Right lobe of liver (tissue), 6 donors: ENCODE data around the gene METTL16. TPM values are rescaled to one million over a fixed set of nuclear protein-coding genes. Genes with fewer than 3 reads are reported as not detected.

Source experiments
- ATAC-seq, 4 donors: fragments of 200-7000 bp; cut with Tn5 transposase; one replicate each; pipeline ENCODE4 v1.9.1; 2020; ENCODE audit warnings: mild to moderate bottlenecking in 4 of 4, moderate library complexity in 4 of 4
- DNase-seq, 3 donors: peaks; one replicate each; pipeline ENCODE4 v3.0.0-alpha.2; 2020
- H3K27ac ChIP-seq, 3 donors: fragments of 200-600 bp; one replicate each; pipeline ENCODE4 v1.8.0; 2022
- H3K27me3 ChIP-seq, 2 donors: fragments of 200-600 bp; one replicate each; pipeline ENCODE4 v1.8.0; 2022
- H3K36me3 ChIP-seq, 4 donors: fragments of 200-600 bp; sonication (generic) in 1 of 4; one replicate each; pipeline versions ENCODE4 v1.5.1 to v1.8.0; 2017 to 2022; ENCODE audit warnings: control low read depth in 1 of 4
- H3K4me1 ChIP-seq, 4 donors: fragments of 200-600 bp; sonication (generic) in 1 of 4; one replicate each; pipeline versions ENCODE4 v1.5.1 to v1.8.0; 2017 to 2022; ENCODE audit warnings: control low read depth in 1 of 4
- H3K4me3 ChIP-seq, 3 donors: fragments of 200-600 bp; one replicate each; pipeline ENCODE4 v1.8.0; 2022
- H3K9me3 ChIP-seq, 4 donors: fragments of 200-600 bp; sonication (generic) in 1 of 4; one replicate each; pipeline versions ENCODE4 v1.5.1 to v1.8.0; 2017 to 2022; ENCODE audit warnings: control low read depth in 1 of 4
- CTCF ChIP-seq, 4 donors: fragments of 200-600 bp in 3 of 4; fragments of 450-650 bp in 1 of 4; IDR thresholded peaks; one replicate each; pipeline versions ENCODE4 v1.5.1 to v1.8.0; 2016 to 2022; ENCODE audit warnings: antibody characterized with exemption in 4 of 4, mild to moderate bottlenecking in 2 of 4
- POLR2A ChIP-seq: fragments of 450-650 bp; IDR thresholded peaks from one replicate; pipeline ENCODE4 v1.6.1; 2017; ENCODE audit warnings: antibody characterized with exemption, mild to moderate bottlenecking
- WGBS: methylation state at CpG from one replicate; pipeline ENCODE4 v1.1.6; 2018; ENCODE audit warnings: low coverage, low lambda C conversion rate; ENCODE audit not compliant: insufficient coverage; ENCODE audit errors: missing lambda C conversion rate; 5-methylcytosine and 5-hydroxymethylcytosine counted together
- intact Hi-C, 2 donors: fragments of 100-400 bp; cut with DNase I; formaldehyde crosslinking; loops; one replicate each; pipeline versions ENCODE4 v1.11.2 to v1.14.1; 2022
- total RNA-seq, 6 experiments: library from RNA; depleted of rRNA in 2 of 6; stranded (reverse); fragments of >200 nt in 2 of 6; fragmentation: NEBNext Ultra II Directional in 3 of 6; extraction: Animal tissue kit (Norgen Biotek cat#: 25700) in 3 of 6; gene quantifications; one replicate each; pipeline versions ENCODE4 v1.1.0 to v1.2.4, GENCODE V29; 2016 to 2023
- donor health status: DM: no; HTN: yes; CAD: no.
- donor health status: DM: no; HTN: no; CAD: no.
- donor health status: DM: no; HTN: no; CAD: no.
- donor health status: DM: no; HTN: yes; CAD: no.
- donor health status: DM: no; HTN: yes; CAD: no.

Gene METTL16
- total RNA-seq, 6 experiments from 2014 or later = 8.4 to 12.1 (median 9.3) TPM

GRCh38 chr17:2481760-2482159 lies 29.9 kb downstream of the METTL16 start:
- WGBS = 41% methylated on average over 2 of the region's 2 CpGs
- no peak overlapping the region for H3K4me3 ChIP-seq
- peaks cover 0 to 12% (median 0%) of the 10 kb centered on the region in 4 donors for H3K36me3 ChIP-seq
- H3K27ac ChIP-seq = no peak overlapping the region
- no peaks in the 10 kb centered on the region for H3K9me3 ChIP-seq
- no peak for ATAC-seq
- no peaks in the 10 kb centered on the region for H3K27me3 ChIP-seq
- TF ChIP-seq POLR2A = no peak
- no peak for TF ChIP-seq CTCF (IDR thresholded peaks at IDR 0.05)
- DNase-seq = no peak
- peaks cover 0 to 30% (median 8%) of the 10 kb centered on the region in 4 donors for H3K4me1 ChIP-seq
- intact Hi-C loops = no loop called here

GRCh38 chr17:2478458-2478857 lies 33.2 kb downstream of the METTL16 start:
- no peak overlapping the region for H3K4me3 ChIP-seq
- no peak overlapping the region for H3K27ac ChIP-seq
- H3K36me3 ChIP-seq = peaks cover 0 to 28% (median 2%) of the 10 kb centered on the region in 4 donors
- H3K4me1 ChIP-seq = no peaks in the 10 kb centered on the region
- 62% methylated on average over 3 of the region's 3 CpGs for WGBS
- DNase-seq (no peak), ATAC-seq (no peak)
- intact Hi-C loops = no loop called here
- TF ChIP-seq CTCF (IDR thresholded peaks at IDR 0.05) = no peak
- no peak for TF ChIP-seq POLR2A
- H3K9me3 ChIP-seq = no peaks in the 10 kb centered on the region
- no peaks in the 10 kb centered on the region for H3K27me3 ChIP-seq

DNA sequence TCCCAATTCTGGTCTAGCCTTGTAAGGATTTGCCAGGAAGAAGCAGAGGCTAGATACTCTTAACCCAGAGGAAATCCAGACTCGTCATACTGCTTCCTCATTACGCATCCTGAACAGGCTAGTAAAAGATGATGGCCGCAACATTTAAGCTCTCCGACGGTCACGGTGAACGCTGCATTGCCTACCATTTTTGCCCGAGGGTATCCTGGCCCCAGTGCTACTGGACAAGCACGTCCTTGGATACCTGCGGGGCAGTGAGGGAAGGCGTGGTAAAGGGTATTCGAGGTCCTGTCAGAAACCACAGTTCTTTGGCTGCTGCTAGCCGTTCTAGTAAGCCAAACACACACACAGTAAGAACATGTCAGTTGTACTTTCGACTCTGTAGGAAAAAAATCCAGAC lies 36.6 kb downstream of the METTL16 start:
- H3K27ac ChIP-seq = no peak overlapping the region
- ATAC-seq = no peak
- no peaks in the 10 kb centered on the region for H3K4me1 ChIP-seq
- no peaks in the 10 kb centered on the region for H3K27me3 ChIP-seq
- 96% methylated on average over 13 of the region's 14 CpGs for WGBS
- H3K36me3 ChIP-seq = peaks cover 0 to 43% (median 3%) of the 10 kb centered on the region in 4 donors
- no peak for TF ChIP-seq POLR2A
- TF ChIP-seq CTCF (IDR thresholded peaks at IDR 0.05) = no peak
- no peaks in the 10 kb centered on the region for H3K9me3 ChIP-seq
- no peak overlapping the region for H3K4me3 ChIP-seq
- no peak for DNase-seq
- intact Hi-C loops = no loop called here

DNA sequence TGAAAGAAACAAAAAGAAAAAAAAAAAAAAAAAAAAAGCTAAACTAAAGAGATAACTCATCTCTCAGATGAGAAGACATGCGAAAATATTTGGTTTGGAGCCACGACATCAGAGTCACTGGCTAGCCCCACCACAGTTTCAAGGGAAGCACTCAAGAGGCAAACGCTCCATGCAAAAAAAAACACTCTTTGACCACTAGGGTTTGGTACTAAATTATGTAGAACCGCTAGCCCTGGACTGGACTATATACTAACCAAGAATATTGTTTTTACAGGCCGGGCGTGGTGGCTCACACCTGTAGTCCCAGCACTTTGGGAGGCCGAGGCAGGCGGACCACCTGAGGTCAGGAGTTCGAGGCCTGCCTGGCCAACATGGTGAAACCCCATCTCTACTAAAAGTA lies 37.3 kb downstream of the METTL16 start:
- DNase-seq = no peak
- TF ChIP-seq CTCF (IDR thresholded peaks at IDR 0.05) (no peak), POLR2A (no peak)

GRCh38 chr17:2468270-2468669 lies 43.4 kb downstream of the METTL16 start:
- no peaks in the 10 kb centered on the region for H3K27me3 ChIP-seq
- peaks cover 0 to 55% (median 8%) of the 10 kb centered on the region in 4 donors for H3K36me3 ChIP-seq
- TF ChIP-seq CTCF (IDR thresholded peaks at IDR 0.05) (no peak), POLR2A (no peak)
- no peak overlapping the region for H3K4me3 ChIP-seq
- DNase-seq = no peak
- no peak for ATAC-seq
- no peaks in the 10 kb centered on the region for H3K9me3 ChIP-seq
- no peaks in the 10 kb centered on the region for H3K4me1 ChIP-seq
- WGBS = 95% methylated on average over 3 of the region's 4 CpGs
- intact Hi-C loops = no loop called here
- no peak overlapping the region for H3K27ac ChIP-seq

More for the DNA sequence above, 37.3 kb downstream of the METTL16 start:
- Histone ChIP-seq H3K36me3 (peaks cover 0 to 48% (median 3%) of the 10 kb centered on the region in 4 donors), H3K27ac (no peak overlapping the region), H3K27me3 (no peaks in the 10 kb centered on the region), H3K4me3 (no peak overlapping the region), H3K4me1 (no peaks in the 10 kb centered on the region), H3K9me3 (no peaks in the 10 kb centered on the region)
- intact Hi-C loops = no loop called here
- no peak for ATAC-seq
- 94% methylated on average over 8 of the region's 9 CpGs for WGBS
